Coronary artery (tissue), 2 donors: Measurements from ENCODE around the gene METTL25.

ENCODE experiments used
- DNase-seq: peaks from one replicate; pipeline ENCODE4 v3.0.0-alpha.2; 2017; ENCODE audit warnings: low spot score
- H3K27ac ChIP-seq, 2 donors: fragments of 200-600 bp; sonication (generic); one replicate each; pipeline ENCODE4 v1.5.1; 2016 to 2019
- H3K4me3 ChIP-seq: fragments of 200-600 bp; sonication (generic); 2 replicates; pipeline ENCODE4 v1.5.1; 2016; ENCODE audit warnings: mild to moderate bottlenecking, moderate library complexity
- CTCF ChIP-seq: fragments of 200-600 bp; sonication (generic); IDR thresholded peaks from one replicate; pipeline ENCODE4 v1.5.1; 2019; ENCODE audit warnings: antibody characterized with exemption

Gene METTL25

GRCh38 chr12:82507686-82508085, 149.4 kb downstream of the METTL25 start:
- H3K4me3 ChIP-seq: no peak overlapping the region
- no peak for TF ChIP-seq CTCF
- DNase-seq: no peak
- no peak overlapping the region for H3K27ac ChIP-seq

GRCh38 chr12:82510386-82510785, 152.1 kb downstream of the METTL25 start:
- H3K4me3 ChIP-seq: no peak overlapping the region
- TF ChIP-seq CTCF: no peak
- DNase-seq: no peak
- H3K27ac ChIP-seq: no peak overlapping the region

GRCh38 chr12:82514880-82515279, 156.6 kb downstream of the METTL25 start:
- no peak for DNase-seq
- TF ChIP-seq CTCF: no peak
- no peak overlapping the region for H3K27ac ChIP-seq
- no peak overlapping the region for H3K4me3 ChIP-seq

GRCh38 chr12:82515652-82516051, 157.3 kb downstream of the METTL25 start:
- Histone ChIP-seq H3K27ac (no peak overlapping the region), H3K4me3 (no peak overlapping the region)
- TF ChIP-seq CTCF: no peak
- DNase-seq: no peak

- TF ChIP-seq CTCF: no peak
Observed at GRCh38 chr12:82517027-82517426, 158.7 kb downstream of the METTL25 start.

GRCh38 chr12:82517808-82518207, 159.5 kb downstream of the METTL25 start:
- TF ChIP-seq CTCF: no peak
- Histone ChIP-seq H3K4me3 (no peak overlapping the region), H3K27ac (no peak overlapping the region)
- no peak for DNase-seq

More at GRCh38 chr12:82517027-82517426, 158.7 kb downstream of the METTL25 start:
- no peak for DNase-seq
- Histone ChIP-seq H3K27ac (no peak overlapping the region), H3K4me3 (no peak overlapping the region)

GRCh38 chr12:82519510-82519909, 161.2 kb downstream of the METTL25 start:
- no peak for DNase-seq
- Histone ChIP-seq H3K27ac (no peak overlapping the region), H3K4me3 (no peak overlapping the region)
- no peak for TF ChIP-seq CTCF
